SKM-1 (cell line): ENCODE measurements around the gene GNB1.
"Not testable (repeated sequence)": the region's sequence is repeated elsewhere in the genome, so short reads cannot be mapped to it uniquely, and the experiment has no call there.

Experiments used
- DNase-seq: peaks from one replicate; lab custom pipeline; 2025; ENCODE audit not compliant: unreplicated experiment; lab: John Stamatoyannopoulos, UW

GNB1 gene

GRCh38 chr1:1752190-1752589, 138.7 kb downstream of the GNB1 start:
- no peak for DNase-seq

GRCh38 chr1:1749941-1750340, 140.9 kb downstream of the GNB1 start:
- not testable (repeated sequence) for DNase-seq

DNA sequence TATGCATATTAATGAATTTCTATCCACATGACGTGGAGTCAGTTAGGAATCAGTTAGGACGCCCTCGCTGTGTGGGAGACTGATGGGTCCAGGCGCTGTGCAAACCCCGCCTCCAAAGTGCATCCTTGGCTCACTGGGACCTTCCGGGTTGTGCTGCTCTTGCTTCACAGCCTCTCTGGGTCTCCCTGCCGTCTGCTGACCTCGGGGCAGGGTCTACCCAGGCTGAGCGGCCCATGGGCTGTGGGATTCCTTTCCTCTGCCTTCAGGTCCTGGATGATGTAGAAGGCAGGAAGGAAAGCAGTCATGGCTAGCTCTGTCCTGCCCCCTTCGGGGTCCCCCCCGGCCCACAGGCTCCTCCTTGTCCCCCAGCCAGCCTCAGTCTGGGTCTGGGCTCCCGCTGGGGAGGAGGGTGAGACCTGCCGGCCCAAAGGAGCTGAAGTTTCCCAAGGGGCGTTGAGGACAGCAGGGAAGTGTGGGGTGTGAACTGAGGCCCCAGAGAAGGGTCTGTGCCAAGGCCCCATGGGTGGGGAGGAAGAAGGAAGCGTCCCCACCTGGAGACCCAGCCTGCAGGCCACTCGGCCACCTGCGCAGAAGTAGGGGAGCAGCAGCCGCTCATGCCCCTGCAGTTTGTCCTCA, 142.1 kb downstream of the GNB1 start:
- no peak for DNase-seq

GRCh38 chr1:1746566-1746909, 144.3 kb downstream of the GNB1 start:
- DNase-seq: not testable (repeated sequence)

DNA sequence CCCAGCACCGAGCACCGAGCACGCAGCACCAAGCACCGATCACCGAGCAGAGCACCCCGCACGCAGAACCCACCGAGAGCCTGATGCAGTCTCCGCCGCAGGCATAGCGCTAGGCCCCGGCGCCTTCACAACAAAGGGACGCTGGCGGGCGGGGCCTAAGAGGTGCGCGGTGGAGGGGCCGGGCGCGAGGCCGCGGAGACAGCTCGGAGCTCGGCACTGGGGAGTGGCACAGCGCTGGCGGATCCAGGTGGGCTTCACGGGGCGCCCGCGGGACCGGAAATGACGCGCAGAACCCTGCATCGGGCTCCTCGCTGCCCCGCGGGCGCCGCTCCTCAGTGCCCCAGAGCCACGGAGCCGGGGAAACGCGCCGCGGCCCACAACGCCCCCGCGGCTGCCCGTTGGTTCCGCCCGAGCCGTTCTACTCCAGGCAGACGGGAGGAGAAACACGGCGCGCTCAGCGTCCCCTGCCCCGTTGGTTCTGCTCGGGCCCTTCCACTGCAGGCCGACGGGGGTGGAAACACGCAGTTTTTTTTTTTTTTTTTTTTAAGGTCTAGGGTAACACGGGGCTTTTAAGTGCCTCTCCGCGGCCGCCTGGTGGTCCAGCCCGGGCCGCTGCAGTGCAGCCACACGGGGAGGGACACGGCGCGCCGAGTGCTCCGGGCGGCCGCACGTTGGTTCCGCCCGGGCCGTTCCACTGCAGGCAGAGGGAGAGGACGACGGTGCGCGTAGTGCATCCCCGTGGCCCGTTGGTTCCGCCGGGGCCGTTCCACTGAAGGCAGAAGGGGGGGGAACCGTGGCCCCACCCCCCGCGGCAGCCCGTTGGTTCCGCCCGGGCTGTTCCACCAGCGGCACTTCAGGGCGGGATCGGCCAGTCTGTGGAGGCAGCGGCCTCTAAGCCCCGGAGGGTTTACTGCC, 145.0 kb downstream of the GNB1 start:
- not testable (repeated sequence) for DNase-seq

DNA sequence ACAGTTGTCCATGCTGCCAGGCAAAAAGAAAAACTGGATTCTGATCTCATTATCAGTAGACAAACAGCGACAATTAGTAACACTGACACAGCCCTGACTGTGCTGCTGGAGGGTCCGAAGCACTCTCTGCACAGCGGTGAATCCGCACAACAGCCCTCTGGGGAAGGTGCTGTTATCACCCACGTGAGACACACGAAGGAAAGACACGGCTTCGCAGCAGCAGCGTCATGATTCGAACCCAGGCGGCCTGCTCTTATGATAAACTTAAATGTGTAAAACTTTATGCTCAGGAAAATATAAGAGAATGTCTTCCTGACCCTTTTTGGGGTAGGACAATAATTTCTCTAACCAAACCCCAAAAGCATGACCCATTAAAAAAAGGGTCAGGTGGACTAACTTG, 148.4 kb downstream of the GNB1 start:
- DNase-seq: not testable (repeated sequence)

DNA sequence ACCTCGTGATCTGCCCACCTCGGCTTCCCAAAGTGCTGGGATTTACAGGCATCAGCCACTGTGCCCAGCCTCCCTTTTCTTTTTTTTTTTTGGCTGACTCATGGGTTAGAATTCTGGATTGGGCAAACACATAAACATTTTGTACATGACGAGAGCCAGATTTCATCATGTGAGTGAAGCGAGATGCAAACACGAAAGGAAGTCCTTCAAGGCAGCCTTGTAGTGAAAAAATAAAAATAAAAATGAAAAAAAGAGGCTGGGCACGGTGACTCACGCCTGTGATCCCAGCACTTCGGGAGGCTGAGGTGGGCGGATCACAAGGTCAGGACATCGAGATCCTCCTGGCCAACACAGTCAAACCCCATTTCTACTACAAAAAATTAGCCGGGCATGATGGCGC, 149.9 kb downstream of the GNB1 start:
- not testable (repeated sequence) for DNase-seq

- DNase-seq: not testable (repeated sequence)
These were observed 152.0 kb downstream of the GNB1 start for GRCh38 chr1:1738799-1739337.

GRCh38 chr1:1737675-1738590, 153.0 kb downstream of the GNB1 start:
- DNase-seq: not testable (repeated sequence)
